Measurements from ENCODE around the gene APPBP2. TPM values are rescaled to one million over a fixed set of nuclear protein-coding genes. Genes with fewer than 3 reads are reported as not detected.

The APPBP2 gene
- total RNA-seq, 2 experiments from 2014 or later: 18.5 to 18.7 TPM

DNA sequence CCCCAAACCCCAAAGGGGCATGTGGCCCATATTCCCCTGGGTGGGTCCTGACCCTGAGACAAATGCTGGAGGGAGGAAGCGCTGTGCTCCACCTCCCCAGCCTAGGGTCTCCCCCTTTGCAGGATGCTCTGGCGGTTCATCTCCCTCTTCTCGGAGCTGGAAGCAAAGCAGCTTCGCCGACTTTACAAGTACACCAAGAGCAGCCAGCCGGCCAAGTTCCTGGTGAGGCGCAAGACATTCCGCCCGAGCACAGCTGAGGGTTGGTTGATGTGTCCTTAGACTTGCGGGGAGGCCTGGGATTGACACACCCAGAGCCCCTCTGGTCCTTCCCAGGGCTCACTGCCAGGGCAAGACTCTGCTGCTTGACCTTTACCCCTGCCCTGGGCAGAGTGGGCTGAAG is 99.4 kb downstream of the APPBP2 start:
- no peaks in the 10 kb centered on the region for H3K27me3 ChIP-seq (ENCODE audit: control insufficient read depth in 1 of 2, insufficient read depth in 2 of 2, low read length in 2 of 2)
- no peaks in the 10 kb centered on the region for H3K9me3 ChIP-seq (ENCODE audit: control insufficient read depth in 1 of 2, insufficient read depth in 1 of 2, low read length in 2 of 2)
- CTCF ChIA-PET: no interaction called here
- ATAC-seq (ENCODE audit: poor library complexity): no peak
- H3K36me3 ChIP-seq (ENCODE audit: insufficient read depth, low read length): no peaks in the 10 kb centered on the region
- Mint-ChIP-seq H3K36me3 (ENCODE audit: low read depth) (no peaks in the 10 kb centered on the region), H3K4me1 (ENCODE audit: low read depth) (no peaks in the 10 kb centered on the region), H3K9me3 (no peaks in the 10 kb centered on the region), H3K4me3 (no peak overlapping the region), H3K27me3 (no peaks in the 10 kb centered on the region), H3K27ac (no peak overlapping the region)
- POLR2A ChIA-PET: no interaction called here
- H3K4me1 ChIP-seq (ENCODE audit: insufficient read depth, low read length): peaks cover 6% of the 10 kb centered on the region
- no peak overlapping the region for H3K4me3 ChIP-seq (ENCODE audit: low read length)
- intact Hi-C loops (cut with DNase I, micrococcal nuclease): no loop called here
- TF ChIP-seq, protein P1, sequence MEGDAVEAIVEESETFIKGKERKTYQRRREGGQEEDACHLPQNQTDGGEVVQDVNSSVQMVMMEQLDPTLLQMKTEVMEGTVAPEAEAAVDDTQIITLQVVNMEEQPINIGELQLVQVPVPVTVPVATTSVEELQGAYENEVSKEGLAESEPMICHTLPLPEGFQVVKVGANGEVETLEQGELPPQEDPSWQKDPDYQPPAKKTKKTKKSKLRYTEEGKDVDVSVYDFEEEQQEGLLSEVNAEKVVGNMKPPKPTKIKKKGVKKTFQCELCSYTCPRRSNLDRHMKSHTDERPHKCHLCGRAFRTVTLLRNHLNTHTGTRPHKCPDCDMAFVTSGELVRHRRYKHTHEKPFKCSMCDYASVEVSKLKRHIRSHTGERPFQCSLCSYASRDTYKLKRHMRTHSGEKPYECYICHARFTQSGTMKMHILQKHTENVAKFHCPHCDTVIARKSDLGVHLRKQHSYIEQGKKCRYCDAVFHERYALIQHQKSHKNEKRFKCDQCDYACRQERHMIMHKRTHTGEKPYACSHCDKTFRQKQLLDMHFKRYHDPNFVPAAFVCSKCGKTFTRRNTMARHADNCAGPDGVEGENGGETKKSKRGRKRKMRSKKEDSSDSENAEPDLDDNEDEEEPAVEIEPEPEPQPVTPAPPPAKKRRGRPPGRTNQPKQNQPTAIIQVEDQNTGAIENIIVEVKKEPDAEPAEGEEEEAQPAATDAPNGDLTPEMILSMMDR (IDR thresholded peaks at IDR 0.05): no peak
- no peak for DNase-seq
- H3K27ac ChIP-seq (ENCODE audit: low read depth in 1 of 2, low read length in 2 of 2): no peak overlapping the region

DNA sequence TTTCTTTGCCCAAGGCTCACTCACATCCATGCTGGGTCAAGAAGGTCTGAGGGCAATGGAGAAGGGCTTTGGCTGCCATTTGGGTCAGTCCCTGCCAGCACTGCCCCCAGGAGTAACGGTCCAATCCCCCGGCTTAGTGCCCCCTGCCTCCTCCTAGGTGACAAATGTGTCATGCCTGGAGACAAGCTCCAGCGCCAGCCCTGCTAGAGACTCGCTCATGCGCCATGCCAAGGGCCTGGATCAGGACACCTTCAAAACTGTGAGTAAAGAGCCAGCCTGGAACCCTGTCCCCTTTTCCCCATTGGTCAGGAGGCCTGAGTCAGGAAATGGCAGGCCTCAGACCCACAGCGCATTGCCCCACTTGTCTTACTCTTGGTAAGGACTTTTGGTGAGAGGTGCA is 100.4 kb downstream of the APPBP2 start:
- Mint-ChIP-seq H3K4me3 (no peak overlapping the region), H3K27ac (no peak overlapping the region), H3K27me3 (no peaks in the 10 kb centered on the region), H3K36me3 (ENCODE audit: low read depth) (no peaks in the 10 kb centered on the region), H3K9me3 (no peaks in the 10 kb centered on the region), H3K4me1 (ENCODE audit: low read depth) (peaks cover 5% of the 10 kb centered on the region)
- TF ChIP-seq, protein P1 (IDR thresholded peaks at IDR 0.05): no peak
- DNase-seq (no peak), ATAC-seq (ENCODE audit: poor library complexity) (no peak)
- H3K9me3 ChIP-seq (ENCODE audit: control insufficient read depth in 1 of 2, insufficient read depth in 1 of 2, low read length in 2 of 2): no peaks in the 10 kb centered on the region
- intact Hi-C loops (cut with DNase I, micrococcal nuclease): no loop called here
- H3K4me3 ChIP-seq (ENCODE audit: low read length): no peak overlapping the region
- peaks cover 13% of the 10 kb centered on the region for H3K4me1 ChIP-seq (ENCODE audit: insufficient read depth, low read length)
- no peak overlapping the region for H3K27ac ChIP-seq (ENCODE audit: low read depth in 1 of 2, low read length in 2 of 2)
- POLR2A ChIA-PET: no interaction called here
- CTCF ChIA-PET: no interaction called here
- H3K36me3 ChIP-seq (ENCODE audit: insufficient read depth, low read length): no peaks in the 10 kb centered on the region
- no peaks in the 10 kb centered on the region for H3K27me3 ChIP-seq (ENCODE audit: control insufficient read depth in 1 of 2, insufficient read depth in 2 of 2, low read length in 2 of 2)

DNA sequence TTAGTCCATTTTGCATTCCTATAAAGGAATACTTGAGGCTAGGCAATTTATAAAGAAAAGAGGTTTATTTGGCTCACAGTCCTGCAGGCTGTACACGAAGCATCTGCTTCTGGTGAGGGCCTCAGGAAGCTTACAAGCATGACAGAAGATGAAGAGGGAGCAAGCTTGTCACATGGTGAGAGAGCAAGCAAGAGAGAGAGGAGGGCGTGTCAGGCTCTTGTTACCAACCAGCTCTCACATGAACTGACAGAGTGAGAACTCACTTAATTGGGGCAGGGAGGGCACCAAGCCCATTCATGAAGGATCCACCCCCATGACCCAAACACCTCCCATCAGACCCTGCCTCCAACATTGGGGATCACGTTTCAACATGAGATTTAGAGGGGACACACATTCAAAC is 102.2 kb downstream of the APPBP2 start:
- Mint-ChIP-seq H3K27ac (no peak overlapping the region), H3K27me3 (no peaks in the 10 kb centered on the region), H3K4me3 (no peak overlapping the region), H3K36me3 (ENCODE audit: low read depth) (no peaks in the 10 kb centered on the region), H3K4me1 (ENCODE audit: low read depth) (peaks cover 5% of the 10 kb centered on the region), H3K9me3 (no peaks in the 10 kb centered on the region)
- H3K27ac ChIP-seq (ENCODE audit: low read depth in 1 of 2, low read length in 2 of 2): no peak overlapping the region
- DNase-seq (no peak), ATAC-seq (ENCODE audit: poor library complexity) (no peak)
- CTCF ChIA-PET: no interaction called here
- H3K27me3 ChIP-seq (ENCODE audit: control insufficient read depth in 1 of 2, insufficient read depth in 2 of 2, low read length in 2 of 2): no peaks in the 10 kb centered on the region
- H3K9me3 ChIP-seq (ENCODE audit: control insufficient read depth in 1 of 2, insufficient read depth in 1 of 2, low read length in 2 of 2): no peaks in the 10 kb centered on the region
- POLR2A ChIA-PET: interaction anchor here (1.5 kb wide), 1 partner anchor 32 kb away, joined by 4 read pairs; the partner anchor contains the start of gene USP32
- intact Hi-C loops (cut with DNase I, micrococcal nuclease): no loop called here
- H3K4me1 ChIP-seq (ENCODE audit: insufficient read depth, low read length): peaks cover 13% of the 10 kb centered on the region
- TF ChIP-seq, protein P1 (IDR thresholded peaks at IDR 0.05): no peak
- no peak overlapping the region for H3K4me3 ChIP-seq (ENCODE audit: low read length)
- H3K36me3 ChIP-seq (ENCODE audit: insufficient read depth, low read length): no peaks in the 10 kb centered on the region

Data from CD4-positive, alpha-beta T cell (primary cell).